GOT3 (cell line): ENCODE measurements around the gene AGPAT3.

Source experiments
- DNase-seq: peaks from one replicate; lab custom pipeline; 2025; ENCODE audit warnings: mixed read lengths; lab: John Stamatoyannopoulos, UW

The AGPAT3 gene

GRCh38 chr21:44024257-44024656, 159.2 kb downstream of the AGPAT3 start:
- no peak for DNase-seq

- DNase-seq, result no peak
Measured at GRCh38 chr21:44024887-44025353, 159.9 kb downstream of the AGPAT3 start.

GRCh38 chr21:44027607-44028286, 162.7 kb downstream of the AGPAT3 start:
- DNase-seq, result no peak

GRCh38 chr21:44028287-44028659, 163.2 kb downstream of the AGPAT3 start:
- DNase-seq, result no peak

- DNase-seq, result no peak
Measured at GRCh38 chr21:44029460-44030087, 164.6 kb downstream of the AGPAT3 start.

GRCh38 chr21:44035244-44035643, 170.2 kb downstream of the AGPAT3 start:
- no peak for DNase-seq
